Activated naive CD4-positive, alpha-beta T cell treated with anti-CD3 and anti-CD28 coated beads for 36 hours (primary cell): Measurements from ENCODE around the gene SMG5. TPM values are rescaled to one million over a fixed set of nuclear protein-coding genes. Genes with fewer than 3 reads are reported as not detected.

Experiments used
- CTCF ChIA-PET: fragments of 350-600 bp; sonication (Branson Sonifier 250); formaldehyde crosslinking; loops from one replicate; lab custom pipeline; 2021; ENCODE audit warnings: antibody characterized with exemption; lab: Charles Lee
- DNase-seq: peaks from one replicate; pipeline ENCODE4 v3.0.0-alpha.2; 2020
- H3K27ac Mint-ChIP-seq: one replicate; pipeline ENCODE4 v1.8.0; 2021; ENCODE audit warnings: mild to moderate bottlenecking, mixed read lengths
- H3K27me3 Mint-ChIP-seq: one replicate; pipeline ENCODE4 v1.8.0; 2021; ENCODE audit warnings: low read depth, mixed read lengths
- H3K36me3 Mint-ChIP-seq: one replicate; pipeline ENCODE4 v1.8.0; 2021; ENCODE audit warnings: low read depth, mixed read lengths
- H3K4me1 Mint-ChIP-seq: one replicate; pipeline ENCODE4 v1.8.0; 2021; ENCODE audit warnings: low read depth, mixed read lengths
- H3K4me3 Mint-ChIP-seq: one replicate; pipeline ENCODE4 v1.8.0; 2021; ENCODE audit warnings: mild to moderate bottlenecking, moderate library complexity, mixed read lengths
- H3K9me3 Mint-ChIP-seq: one replicate; pipeline ENCODE4 v1.8.0; 2021; ENCODE audit warnings: mixed read lengths
- intact Hi-C: fragments of 100-400 bp; cut with micrococcal nuclease; formaldehyde crosslinking; loops from one replicate; pipeline ENCODE4 v1.15.1; 2023
- total RNA-seq, 2 experiments: library from RNA; stranded (reverse); gene quantifications; one replicate each; pipeline ENCODE4 v1.2.3, GENCODE V29; 2021

The SMG5 gene
- total RNA-seq, 2 experiments from 2014 or later = 77.1 to 83.4 TPM

DNA sequence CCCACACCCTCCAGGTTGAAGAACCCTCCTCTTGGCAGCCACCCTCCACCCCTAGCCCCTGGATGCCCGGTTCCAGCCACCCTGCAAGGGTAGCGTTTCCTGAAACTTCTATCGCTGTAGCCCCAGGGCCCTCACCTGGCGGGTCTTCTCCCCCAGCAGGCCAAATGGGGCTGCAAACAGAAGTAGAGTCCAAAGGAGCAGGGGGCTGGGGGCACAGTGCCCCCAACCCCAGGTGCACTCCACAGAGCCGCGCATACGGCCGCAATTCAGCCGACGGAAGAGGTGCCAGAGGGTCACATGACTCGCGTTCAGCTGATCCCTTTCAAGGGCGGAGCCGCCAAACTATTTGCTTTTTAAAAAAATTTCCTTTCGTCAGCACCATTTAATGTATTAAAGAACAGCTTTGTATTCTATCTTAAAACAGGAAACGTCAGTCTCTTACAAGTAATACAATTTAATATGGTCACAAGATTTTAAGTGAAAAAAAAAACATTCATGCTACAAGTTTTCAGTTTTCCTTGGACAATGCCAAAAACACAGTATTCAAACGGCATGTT is 12.8 kb upstream of the SMG5 start, which contains the start of gene GLMP:
GLMP (minus strand) TSS at position 289 of the 557 bp plus-strand sequence; CDS start at position 255, 34 bp downstream.
- peak within 1 kb of the TSS; percentile 84 for H3K4me3 Mint-ChIP-seq
- CTCF ChIA-PET = no interaction called here
- intact Hi-C loops = loop anchor here (1.0 to 5.0 kb wide), 2 partner anchors 13 to 42 kb away; partner anchors contain the start of genes CCT3, SMG5 and TSACC
- H3K9me3 Mint-ChIP-seq = no peaks in the 10 kb centered on the region
- peaks cover 18% of the 10 kb centered on the region for H3K4me1 Mint-ChIP-seq
- H3K36me3 Mint-ChIP-seq = peaks cover 2% of the 10 kb centered on the region
- no peaks in the 10 kb centered on the region for H3K27me3 Mint-ChIP-seq
- no peak within 1 kb of the TSS for H3K27ac Mint-ChIP-seq
- DNase-seq = peak; percentile 77

DNA sequence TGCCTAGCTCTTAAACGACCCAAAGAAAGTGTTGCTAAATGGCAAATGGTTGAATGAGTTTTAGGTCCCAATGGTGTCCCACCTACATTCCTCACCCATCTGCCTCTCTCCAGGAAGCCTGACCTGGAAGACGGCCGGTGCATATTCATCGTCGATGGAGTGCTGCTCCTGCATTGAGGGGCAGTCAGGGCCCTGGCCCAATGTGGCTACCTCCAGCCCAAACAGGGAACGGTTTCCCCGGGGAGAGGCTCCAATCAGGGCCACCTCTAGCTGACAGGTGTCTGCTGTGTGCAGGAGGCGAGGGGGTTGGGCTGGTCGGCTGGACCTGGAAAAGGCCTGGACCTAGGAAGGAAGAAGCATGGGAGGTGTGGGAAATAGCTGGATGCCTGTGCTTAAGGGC is 11.3 kb upstream of the SMG5 start:
- CTCF ChIA-PET = no interaction called here
- no peaks in the 10 kb centered on the region for H3K27me3 Mint-ChIP-seq
- H3K27ac Mint-ChIP-seq = no peak overlapping the region
- H3K4me3 Mint-ChIP-seq = no peak overlapping the region
- H3K9me3 Mint-ChIP-seq = no peaks in the 10 kb centered on the region
- H3K4me1 Mint-ChIP-seq = peaks cover 18% of the 10 kb centered on the region
- intact Hi-C loops = no loop called here
- no peak for DNase-seq
- H3K36me3 Mint-ChIP-seq = peaks cover 5% of the 10 kb centered on the region

DNA sequence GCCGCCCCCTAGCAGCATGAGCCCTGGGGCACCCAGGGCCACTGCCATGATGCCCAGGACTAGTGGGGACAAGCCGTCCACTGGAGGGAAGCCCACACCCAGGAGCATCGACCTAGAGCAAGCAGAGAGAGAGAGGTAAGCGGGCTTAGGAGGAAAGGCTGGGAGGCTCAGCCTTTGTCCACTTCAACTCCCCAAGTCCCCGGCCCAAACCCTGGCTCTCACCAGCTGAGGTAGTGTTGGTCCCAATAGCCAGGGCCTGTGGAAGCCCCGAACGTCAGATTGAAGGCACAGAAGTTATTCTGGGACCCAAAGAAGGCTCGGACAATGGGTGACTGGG is 10.4 kb upstream of the SMG5 start:
- intact Hi-C loops = no loop called here
- Mint-ChIP-seq H3K9me3 (no peaks in the 10 kb centered on the region), H3K36me3 (peaks cover 5% of the 10 kb centered on the region), H3K27me3 (no peaks in the 10 kb centered on the region), H3K4me3 (no peak overlapping the region), H3K27ac (no peak overlapping the region), H3K4me1 (peaks cover 18% of the 10 kb centered on the region)
- no peak for DNase-seq
- CTCF ChIA-PET = no interaction called here

DNA sequence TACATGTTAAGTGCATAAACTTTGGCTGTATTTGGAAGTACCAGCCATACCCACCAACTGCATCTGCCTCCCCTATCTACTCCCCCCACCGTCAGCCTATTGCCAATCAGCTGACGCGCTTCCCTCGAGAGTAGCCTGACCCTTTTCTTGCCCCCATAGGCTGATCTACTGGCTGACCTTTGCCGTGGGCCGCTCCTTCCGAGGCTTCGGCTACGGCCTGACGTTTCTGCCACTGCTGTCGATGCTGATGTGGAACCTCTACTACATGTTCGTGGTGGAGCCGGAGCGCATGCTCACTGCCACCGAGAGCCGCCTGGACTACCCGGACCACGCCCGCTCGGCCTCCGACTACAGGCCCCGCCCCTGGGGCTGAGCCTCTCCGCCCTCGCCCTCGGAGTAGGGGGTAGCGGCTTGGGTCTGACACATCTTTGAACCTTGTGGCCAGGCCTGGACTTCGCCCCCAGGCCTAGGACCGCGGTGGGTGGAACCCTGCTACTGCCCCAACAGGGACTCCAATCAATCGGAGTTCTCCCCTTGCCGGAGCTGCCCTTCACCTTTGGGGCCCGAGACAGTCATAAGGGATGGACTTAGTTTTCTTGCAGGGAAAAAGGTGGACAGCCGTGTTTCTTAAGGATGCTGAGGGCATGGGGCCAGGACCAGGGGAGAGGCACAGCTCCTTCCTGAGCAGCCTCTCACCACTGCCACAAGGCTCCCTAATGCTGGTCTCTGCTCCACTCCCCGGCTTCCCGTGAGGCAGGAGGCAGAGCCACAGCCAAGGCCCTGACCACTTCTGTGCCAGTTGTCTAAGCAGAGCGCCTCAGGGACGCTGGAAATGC is 8.8 kb upstream of the SMG5 start:
- Mint-ChIP-seq H3K9me3 (no peaks in the 10 kb centered on the region), H3K4me1 (peaks cover 18% of the 10 kb centered on the region), H3K27ac (no peak overlapping the region), H3K27me3 (no peaks in the 10 kb centered on the region), H3K4me3 (no peak overlapping the region), H3K36me3 (peaks cover 5% of the 10 kb centered on the region)
- CTCF ChIA-PET = no interaction called here
- no peak for DNase-seq
- intact Hi-C loops = no loop called here

DNA sequence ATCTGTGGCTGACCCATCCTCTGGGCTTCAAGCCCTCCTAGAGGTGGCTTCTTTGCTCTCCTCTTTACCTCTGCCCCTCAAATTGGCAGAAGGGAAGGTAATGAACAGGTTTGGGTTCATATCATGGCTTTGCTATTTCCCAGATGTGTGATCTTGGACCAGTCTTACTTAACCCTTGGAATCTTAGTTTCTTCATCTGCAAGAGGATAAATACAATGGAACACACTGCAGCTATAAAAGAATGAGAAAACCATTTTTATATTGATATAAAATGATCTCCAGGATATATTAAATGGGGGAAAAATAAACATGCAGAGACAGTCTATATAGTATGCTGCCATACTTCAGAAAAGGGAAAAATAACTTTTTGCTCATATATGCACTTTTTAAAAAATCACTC is 7.2 kb upstream of the SMG5 start:
- Mint-ChIP-seq H3K27me3 (no peaks in the 10 kb centered on the region), H3K4me1 (peaks cover 10% of the 10 kb centered on the region), H3K27ac (no peak overlapping the region), H3K4me3 (no peak overlapping the region), H3K9me3 (no peaks in the 10 kb centered on the region), H3K36me3 (peaks cover 7% of the 10 kb centered on the region)
- CTCF ChIA-PET = no interaction called here
- intact Hi-C loops = no loop called here
- DNase-seq = no peak

DNA sequence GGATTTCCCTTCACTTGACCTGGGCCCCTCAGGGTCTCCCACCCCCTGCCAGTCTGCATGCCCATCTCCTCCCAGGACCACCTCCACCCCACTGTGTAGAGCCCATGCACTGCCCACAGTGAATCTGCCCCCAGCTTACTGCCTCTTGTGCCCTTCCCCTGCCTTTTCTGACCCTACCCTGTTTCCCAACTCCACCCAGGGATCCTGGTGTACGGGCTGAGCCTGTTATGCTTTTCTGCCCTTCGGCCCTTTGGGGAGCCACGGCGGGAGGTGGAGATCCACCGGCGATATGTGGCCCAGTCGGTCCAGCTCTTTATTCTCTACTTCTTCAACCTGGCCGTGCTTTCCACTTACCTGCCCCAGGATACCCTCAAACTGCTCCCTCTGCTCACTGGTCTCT is 3.4 kb upstream of the SMG5 start:
- Mint-ChIP-seq H3K36me3 (peaks cover 7% of the 10 kb centered on the region), H3K27me3 (no peaks in the 10 kb centered on the region), H3K27ac (no peak overlapping the region), H3K4me3 (no peak overlapping the region), H3K4me1 (peaks cover 17% of the 10 kb centered on the region), H3K9me3 (no peaks in the 10 kb centered on the region)
- DNase-seq = no peak
- intact Hi-C loops = no loop called here
- CTCF ChIA-PET = interaction anchor here (1.6 kb wide), 1 partner anchor 159 kb away, joined by 4 read pairs; no protein-coding TSS in a partner anchor

DNA sequence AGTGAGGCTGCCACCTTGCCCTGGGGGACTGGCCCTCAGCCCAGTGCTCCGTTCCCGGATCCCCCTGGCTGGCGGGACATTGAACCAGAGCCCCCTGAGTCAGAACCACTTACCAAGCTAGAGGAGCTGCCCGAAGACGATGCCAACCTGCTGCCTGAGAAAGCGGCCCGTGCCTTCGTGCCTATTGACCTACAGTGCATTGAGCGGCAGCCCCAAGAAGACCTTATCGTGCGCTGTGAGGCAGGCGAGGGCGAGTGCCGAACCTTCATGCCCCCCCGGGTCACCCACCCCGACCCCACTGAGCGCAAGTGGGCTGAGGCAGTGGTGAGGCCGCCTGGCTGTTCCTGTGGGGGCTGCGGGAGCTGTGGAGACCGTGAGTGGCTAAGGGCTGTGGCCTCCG is 2.8 kb upstream of the SMG5 start:
- Mint-ChIP-seq H3K36me3 (peaks cover 7% of the 10 kb centered on the region), H3K27me3 (no peaks in the 10 kb centered on the region), H3K4me1 (peaks cover 23% of the 10 kb centered on the region), H3K9me3 (no peaks in the 10 kb centered on the region), H3K4me3 (no peak overlapping the region), H3K27ac (no peak overlapping the region)
- intact Hi-C loops = no loop called here
- no peak for DNase-seq
- CTCF ChIA-PET = interaction anchor here (1.0 to 1.6 kb wide), 2 partner anchors 21 to 160 kb away, joined by 3 to 4 read pairs; no protein-coding TSS in a partner anchor

DNA sequence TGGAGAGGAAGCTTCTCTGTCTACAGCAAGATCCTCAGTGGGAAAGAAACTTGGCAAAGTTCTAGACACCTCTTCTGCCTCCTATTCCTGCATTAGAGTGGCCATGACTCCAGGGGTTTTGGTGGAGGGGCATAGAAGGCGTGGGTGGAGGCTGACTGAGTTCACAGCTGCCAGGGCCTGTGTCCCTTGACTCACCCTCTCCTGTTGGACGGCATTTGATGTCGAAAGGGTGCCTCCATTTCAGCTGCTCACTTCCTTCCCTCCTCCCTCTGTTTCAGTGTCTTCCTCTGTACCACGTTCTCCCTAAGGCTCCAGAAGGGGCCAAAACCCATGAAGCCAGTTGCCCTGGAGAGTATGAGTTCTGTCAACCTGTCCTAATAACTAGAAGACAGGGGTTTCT is 2.1 kb upstream of the SMG5 start:
- Mint-ChIP-seq H3K4me1 (peaks cover 27% of the 10 kb centered on the region), H3K36me3 (peaks cover 6% of the 10 kb centered on the region), H3K9me3 (no peaks in the 10 kb centered on the region), H3K27me3 (no peaks in the 10 kb centered on the region), H3K27ac (no peak overlapping the region), H3K4me3 (no peak overlapping the region)
- DNase-seq = no peak
- CTCF ChIA-PET = interaction anchor here (1.0 kb wide), 2 partner anchors 22 to 193 kb away, joined by 3 read pairs; no protein-coding TSS in a partner anchor
- intact Hi-C loops = loop anchor here (5.0 kb wide), 1 partner anchor 57 kb away; no protein-coding TSS in a partner anchor

DNA sequence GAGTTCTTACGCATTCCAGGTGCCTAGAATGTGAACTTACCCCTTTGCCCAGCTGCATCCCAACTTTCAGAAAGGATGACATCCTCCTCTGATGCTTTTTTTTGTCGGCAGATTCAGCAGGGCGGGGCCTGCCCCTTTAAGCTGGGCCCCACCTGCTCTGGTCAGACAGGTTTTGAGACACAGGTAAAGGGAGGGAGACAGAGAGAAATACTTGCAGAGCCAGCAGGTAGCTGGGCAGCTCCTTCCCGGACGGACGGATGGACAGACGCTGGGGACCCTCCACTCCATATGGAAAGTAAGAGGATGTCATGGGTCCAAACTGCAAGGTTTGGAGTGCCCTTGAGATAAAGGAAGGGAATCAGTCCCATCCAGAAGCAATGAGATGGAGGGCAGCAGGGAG is 1.5 kb upstream of the SMG5 start, which contains the start of gene TMEM79:
TMEM79 (plus strand) TSS at position 214 of the 400 bp plus-strand sequence. CDS start 902 bp downstream, outside the sequence.
- Mint-ChIP-seq H3K27me3 (no peaks in the 10 kb centered on the region), H3K36me3 (peaks cover 4% of the 10 kb centered on the region), H3K9me3 (no peaks in the 10 kb centered on the region), H3K27ac (peak within 1 kb of the TSS; percentile 92), H3K4me3 (peak within 1 kb of the TSS; percentile 99), H3K4me1 (peaks cover 27% of the 10 kb centered on the region)
- DNase-seq = no peak
- intact Hi-C loops = loop anchor here (5.0 kb wide), 1 partner anchor 57 kb away; no protein-coding TSS in a partner anchor
- CTCF ChIA-PET = interaction anchor here (1.0 to 2.0 kb wide), 7 partner anchors 12 to 197 kb away, joined by 3 to 5 read pairs (median 3); no protein-coding TSS in a partner anchor

DNA sequence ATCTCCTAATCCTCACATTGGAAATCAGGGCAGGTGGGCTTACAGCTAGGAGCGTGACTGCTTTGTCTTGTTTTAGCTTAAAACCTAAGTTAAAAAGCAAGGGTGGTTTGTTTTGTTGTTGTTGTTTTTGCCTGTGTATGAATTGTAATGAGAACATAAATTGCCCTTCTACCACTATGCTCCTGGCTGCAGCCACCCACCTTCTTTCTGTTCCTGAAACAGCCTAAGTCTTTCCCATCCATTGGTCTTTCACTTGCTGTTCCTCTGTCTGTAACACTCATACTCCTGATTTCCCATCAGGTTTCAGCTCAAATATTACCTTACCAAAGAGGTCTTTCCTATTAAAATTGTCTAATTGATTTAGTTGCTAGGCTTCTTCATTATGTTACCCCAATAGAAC is 896 bp upstream of the SMG5 start:
- Mint-ChIP-seq H3K4me3 (peak overlapping the region; percentile 99), H3K27ac (peak overlapping the region; percentile 48), H3K27me3 (no peaks in the 10 kb centered on the region), H3K9me3 (no peaks in the 10 kb centered on the region), H3K36me3 (peaks cover 4% of the 10 kb centered on the region), H3K4me1 (peaks cover 27% of the 10 kb centered on the region)
- intact Hi-C loops = loop anchor here (2.0 to 5.0 kb wide), 3 partner anchors 56 to 217 kb away; partner anchors contain the start of gene MEF2D
- CTCF ChIA-PET = interaction anchor here (0.6 to 2.0 kb wide), 13 partner anchors 12 to 227 kb away, joined by 3 to 5 read pairs (median 3); partner anchors contain the start of gene CCT3
- no peak for DNase-seq

DNA sequence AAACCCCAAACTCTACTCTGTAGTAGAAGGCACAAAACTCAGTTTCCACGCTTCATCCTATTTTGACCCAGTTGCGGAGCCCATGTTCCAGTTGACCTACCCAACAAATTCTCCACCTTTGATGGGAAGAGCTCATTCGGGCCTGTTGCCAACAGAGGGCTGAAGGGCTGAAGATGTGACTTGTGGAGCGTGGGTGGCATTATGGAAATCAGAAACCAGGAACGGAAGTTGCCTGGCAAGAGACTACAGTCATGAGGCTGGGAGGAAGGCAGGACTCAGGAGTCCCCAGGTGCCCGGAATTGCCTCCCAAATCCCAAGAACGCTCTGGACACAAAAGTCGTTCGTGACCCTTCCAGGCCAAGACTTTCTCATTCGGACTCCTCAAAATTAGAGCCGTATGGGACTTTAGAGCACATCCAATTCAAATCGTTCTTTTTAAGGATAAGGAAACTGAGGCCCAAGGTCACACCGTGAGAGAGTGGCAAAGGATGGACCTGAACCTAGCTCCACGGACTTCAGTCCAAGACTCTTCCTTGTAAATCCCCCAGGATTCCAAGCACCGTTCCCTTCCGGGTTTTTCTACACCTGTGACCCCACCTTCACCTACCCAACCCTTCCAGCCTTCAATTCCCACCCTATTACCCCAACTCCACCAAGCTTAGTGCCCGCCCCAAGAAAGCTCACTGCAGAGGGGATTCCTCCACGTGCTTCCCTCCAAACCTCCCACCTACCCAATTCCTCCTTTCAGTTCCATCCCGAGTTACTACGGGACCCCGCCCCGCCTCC is 739 bp downstream of the SMG5 start:
- H3K36me3 Mint-ChIP-seq = peaks cover 18% of the 10 kb centered on the region
- peaks cover 27% of the 10 kb centered on the region for H3K4me1 Mint-ChIP-seq
- peak; percentile 45 for DNase-seq
- peak overlapping the region; percentile 99 for H3K4me3 Mint-ChIP-seq
- no peaks in the 10 kb centered on the region for H3K27me3 Mint-ChIP-seq
- no peaks in the 10 kb centered on the region for H3K9me3 Mint-ChIP-seq
- CTCF ChIA-PET = interaction anchor here (0.7 to 2.2 kb wide), 8 partner anchors 22 to 164 kb away, joined by 3 to 8 read pairs (median 4); no protein-coding TSS in a partner anchor
- peak overlapping the region; percentile 92 for H3K27ac Mint-ChIP-seq
- intact Hi-C loops = loop anchor here (1.0 to 5.0 kb wide), 8 partner anchors 13 to 348 kb away; partner anchors contain the start of genes CCT3, GLMP, KHDC4 and LAMTOR2
